ENCODE data around the gene NRG3. TPM values are rescaled to one million over a fixed set of nuclear protein-coding genes. Genes with fewer than 3 reads are reported as not detected.

Gene NRG3
- total and polyA plus RNA-seq, 9 donors, result 0.04 to 4.5 (median 0.15) TPM; not detected in 2

DNA sequence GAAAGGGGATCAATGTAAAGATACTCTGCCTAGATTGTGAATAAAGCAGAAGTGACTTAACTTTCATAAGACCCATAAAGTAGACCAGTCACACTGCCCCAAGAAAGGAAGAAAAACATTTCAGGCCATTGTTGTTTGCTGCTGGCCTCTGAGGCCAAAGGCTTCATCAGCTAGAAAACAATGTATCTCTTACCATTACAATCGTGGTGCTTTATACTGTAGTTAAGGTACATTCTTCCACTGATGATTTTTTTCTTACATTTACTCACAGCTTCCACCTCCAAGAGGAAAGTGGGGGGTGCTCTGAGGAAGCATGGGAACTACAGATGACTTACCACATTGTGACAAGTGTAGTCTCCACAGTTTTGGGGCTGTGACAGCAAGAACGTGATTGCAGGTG lies 68.6 kb downstream of the NRG3 start:
- Histone ChIP-seq H3K4me1 (ENCODE audit: insufficient read depth) (no peaks in the 10 kb centered on the region), H3K4me3 (no peak overlapping the region), H3K27me3 (no peaks in the 10 kb centered on the region), H3K36me3 (no peaks in the 10 kb centered on the region), H3K9me3 (no peaks in the 10 kb centered on the region), H3K27ac (no peak overlapping the region)
- intact Hi-C loops (cut with DNase I), result no loop called here
- no peak for DNase-seq
- WGBS, 3 donors, result 62 to 79% (median 67%) methylated on average over 2 of the region's 2 CpGs
- TF ChIP-seq EP300 (IDR thresholded peaks at IDR 0.05), result no peak
- TF ChIP-seq, protein P1, sequence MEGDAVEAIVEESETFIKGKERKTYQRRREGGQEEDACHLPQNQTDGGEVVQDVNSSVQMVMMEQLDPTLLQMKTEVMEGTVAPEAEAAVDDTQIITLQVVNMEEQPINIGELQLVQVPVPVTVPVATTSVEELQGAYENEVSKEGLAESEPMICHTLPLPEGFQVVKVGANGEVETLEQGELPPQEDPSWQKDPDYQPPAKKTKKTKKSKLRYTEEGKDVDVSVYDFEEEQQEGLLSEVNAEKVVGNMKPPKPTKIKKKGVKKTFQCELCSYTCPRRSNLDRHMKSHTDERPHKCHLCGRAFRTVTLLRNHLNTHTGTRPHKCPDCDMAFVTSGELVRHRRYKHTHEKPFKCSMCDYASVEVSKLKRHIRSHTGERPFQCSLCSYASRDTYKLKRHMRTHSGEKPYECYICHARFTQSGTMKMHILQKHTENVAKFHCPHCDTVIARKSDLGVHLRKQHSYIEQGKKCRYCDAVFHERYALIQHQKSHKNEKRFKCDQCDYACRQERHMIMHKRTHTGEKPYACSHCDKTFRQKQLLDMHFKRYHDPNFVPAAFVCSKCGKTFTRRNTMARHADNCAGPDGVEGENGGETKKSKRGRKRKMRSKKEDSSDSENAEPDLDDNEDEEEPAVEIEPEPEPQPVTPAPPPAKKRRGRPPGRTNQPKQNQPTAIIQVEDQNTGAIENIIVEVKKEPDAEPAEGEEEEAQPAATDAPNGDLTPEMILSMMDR (IDR thresholded peaks at IDR 0.05), result no peak
- no peak for TF ChIP-seq POLR2A (IDR thresholded peaks at IDR 0.05)

DNA sequence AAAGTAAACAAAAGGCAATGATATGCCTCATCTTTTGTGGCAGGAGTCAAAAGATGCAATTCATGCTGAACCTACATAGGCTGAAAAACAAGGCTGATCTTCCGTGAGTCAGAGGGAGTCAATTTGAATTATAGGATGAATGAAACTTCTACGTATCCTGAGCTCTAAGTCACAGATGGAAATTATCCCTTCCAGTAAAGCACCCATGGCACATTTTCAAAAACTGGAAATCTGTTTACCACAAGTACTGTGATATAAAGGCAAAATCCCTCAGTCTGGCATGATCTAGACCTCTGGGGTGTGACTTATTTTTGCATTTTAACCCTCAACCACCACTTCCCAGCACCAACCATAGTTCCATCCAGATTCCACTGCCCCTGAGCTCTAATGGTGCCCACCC lies 69.6 kb downstream of the NRG3 start:
- 38 to 60% (median 45%) methylated on average over 2 of the region's 2 CpGs for WGBS, 3 donors
- Histone ChIP-seq H3K36me3 (no peaks in the 10 kb centered on the region), H3K27me3 (no peaks in the 10 kb centered on the region), H3K4me3 (no peak overlapping the region), H3K9me3 (no peaks in the 10 kb centered on the region), H3K27ac (no peak overlapping the region), H3K4me1 (ENCODE audit: insufficient read depth) (no peaks in the 10 kb centered on the region)
- TF ChIP-seq, protein P1 (IDR thresholded peaks at IDR 0.05), result no peak
- TF ChIP-seq EP300 (IDR thresholded peaks at IDR 0.05), result no peak
- no peak for TF ChIP-seq POLR2A (IDR thresholded peaks at IDR 0.05)
- intact Hi-C loops (cut with DNase I), result no loop called here
- DNase-seq, result no peak

DNA sequence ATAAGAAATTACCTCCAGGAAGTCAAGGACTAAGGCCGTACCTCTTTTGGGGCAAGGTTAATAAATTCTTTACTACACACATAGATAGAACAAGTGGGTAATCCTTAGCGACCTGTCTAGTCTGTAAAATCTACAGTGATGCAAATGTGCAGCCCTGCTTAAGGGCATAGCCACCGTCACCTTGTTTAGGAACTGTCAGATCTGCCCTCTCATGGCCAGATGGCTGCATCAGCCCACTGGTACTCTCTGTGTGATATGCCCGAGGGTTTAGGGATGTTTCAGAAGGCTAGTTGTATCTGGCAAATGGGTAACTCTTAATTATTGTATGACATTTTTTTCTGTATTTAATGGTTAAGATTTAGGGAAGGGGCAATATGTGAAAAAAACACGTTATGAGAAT lies 74.3 kb downstream of the NRG3 start:
- intact Hi-C loops (cut with DNase I), result no loop called here
- TF ChIP-seq, protein P1 (IDR thresholded peaks at IDR 0.05), result no peak
- no peak for TF ChIP-seq EP300 (IDR thresholded peaks at IDR 0.05)
- TF ChIP-seq POLR2A (IDR thresholded peaks at IDR 0.05), result no peak
- 63 to 74% (median 72%) methylated on average over 5 of the region's 5 CpGs for WGBS, 3 donors

DNA sequence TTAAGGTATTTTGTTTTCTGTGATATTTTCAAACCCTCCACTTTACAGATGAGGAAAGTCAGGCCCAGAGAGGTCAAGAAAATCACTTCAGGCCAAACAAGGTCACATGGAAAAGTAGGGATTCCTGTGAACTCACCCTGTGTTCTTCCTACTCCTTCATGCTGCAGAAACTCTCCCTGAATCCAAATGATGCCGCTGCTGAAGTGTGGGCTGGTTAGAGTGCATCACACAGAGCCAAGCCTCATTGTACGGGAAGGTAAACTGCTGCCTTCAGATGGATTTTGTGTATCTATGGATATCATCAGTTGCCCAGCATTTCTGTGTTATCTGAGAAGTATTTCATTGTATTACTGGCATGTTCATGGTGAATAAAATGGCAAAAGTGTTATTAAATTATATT lies 75.4 kb downstream of the NRG3 start:
- intact Hi-C loops (cut with DNase I), result no loop called here
- WGBS, 3 donors, result 76 to 82% (median 81%) methylated on average over 2 of the region's 2 CpGs
- TF ChIP-seq EP300 (IDR thresholded peaks at IDR 0.05), result no peak
- TF ChIP-seq POLR2A (IDR thresholded peaks at IDR 0.05), result no peak
- TF ChIP-seq, protein P1 (IDR thresholded peaks at IDR 0.05), result no peak

More for the DNA sequence above, 74.3 kb downstream of the NRG3 start:
- Histone ChIP-seq H3K27ac (no peak overlapping the region), H3K4me3 (no peak overlapping the region), H3K9me3 (no peaks in the 10 kb centered on the region), H3K4me1 (ENCODE audit: insufficient read depth) (no peaks in the 10 kb centered on the region), H3K27me3 (no peaks in the 10 kb centered on the region), H3K36me3 (no peaks in the 10 kb centered on the region)
- DNase-seq, result no peak

DNA sequence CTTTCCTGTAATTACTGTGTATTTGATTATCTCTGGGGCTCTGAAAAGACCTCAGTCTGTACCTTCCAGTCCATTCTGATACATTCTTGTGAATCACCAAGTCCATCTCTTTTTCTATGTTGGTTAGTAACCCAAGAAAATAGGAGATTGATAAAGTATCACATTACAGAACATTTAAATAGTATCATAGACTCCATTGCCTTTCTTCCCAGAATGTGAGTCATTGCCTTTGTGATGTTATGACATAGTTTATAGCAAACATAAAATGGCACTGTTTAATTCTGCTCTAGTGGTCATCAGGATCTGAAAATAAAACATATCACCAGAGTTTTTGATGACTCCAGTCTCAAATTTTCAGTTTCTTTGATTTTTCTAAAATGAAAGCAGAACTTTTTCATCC lies 78.4 kb downstream of the NRG3 start:
- no peaks in the 10 kb centered on the region for H3K27me3 ChIP-seq
- TF ChIP-seq EP300 (IDR thresholded peaks at IDR 0.05) (no peak), POLR2A (IDR thresholded peaks at IDR 0.05) (no peak)
- TF ChIP-seq, protein P1 (IDR thresholded peaks at IDR 0.05), result no peak
- DNase-seq, result no peak
- no peak overlapping the region for H3K27ac ChIP-seq
- H3K4me1 ChIP-seq (ENCODE audit: insufficient read depth), result no peaks in the 10 kb centered on the region
- intact Hi-C loops (cut with DNase I), result no loop called here
- H3K36me3 ChIP-seq, result no peaks in the 10 kb centered on the region
- no peak overlapping the region for H3K4me3 ChIP-seq
- no peaks in the 10 kb centered on the region for H3K9me3 ChIP-seq

More for the DNA sequence above, 75.4 kb downstream of the NRG3 start:
- Histone ChIP-seq H3K27me3 (no peaks in the 10 kb centered on the region), H3K4me3 (no peak overlapping the region), H3K27ac (no peak overlapping the region), H3K4me1 (ENCODE audit: insufficient read depth) (no peaks in the 10 kb centered on the region), H3K36me3 (no peaks in the 10 kb centered on the region), H3K9me3 (no peaks in the 10 kb centered on the region)
- DNase-seq, result no peak

Measured in ovary (tissue), 9 donors.